Left ventricle myocardium superior (tissue), 1 donor: ENCODE data around the gene CEACAM6. TPM values are rescaled to one million over a fixed set of nuclear protein-coding genes. Genes with fewer than 3 reads are reported as not detected.

Experiments used
- ATAC-seq: fragments of 200-7000 bp; cut with Tn5 transposase; one replicate; pipeline ENCODE4 v1.9.1; 2020; ENCODE audit warnings: mild to moderate bottlenecking, moderate library complexity
- DNase-seq: peaks from one replicate; pipeline ENCODE4 v3.0.0-alpha.2; 2020
- intact Hi-C: fragments of 100-400 bp; cut with micrococcal nuclease; formaldehyde crosslinking; loops from one replicate; pipeline ENCODE4 v1.11.0; 2022
- total RNA-seq: library from RNA; stranded (reverse); fragmentation: NEBNext Ultra II Directional; extraction: Animal tissue kit (Norgen Biotek cat#: 25700); gene quantifications from one replicate; pipeline ENCODE4 v1.2.1, GENCODE V29; 2021
- donor health status: DM: no; HTN: yes; CAD: no; lungs with severe emphysema.

Gene CEACAM6
- total RNA-seq, 1 donor from 2014 or later = not detected

DNA sequence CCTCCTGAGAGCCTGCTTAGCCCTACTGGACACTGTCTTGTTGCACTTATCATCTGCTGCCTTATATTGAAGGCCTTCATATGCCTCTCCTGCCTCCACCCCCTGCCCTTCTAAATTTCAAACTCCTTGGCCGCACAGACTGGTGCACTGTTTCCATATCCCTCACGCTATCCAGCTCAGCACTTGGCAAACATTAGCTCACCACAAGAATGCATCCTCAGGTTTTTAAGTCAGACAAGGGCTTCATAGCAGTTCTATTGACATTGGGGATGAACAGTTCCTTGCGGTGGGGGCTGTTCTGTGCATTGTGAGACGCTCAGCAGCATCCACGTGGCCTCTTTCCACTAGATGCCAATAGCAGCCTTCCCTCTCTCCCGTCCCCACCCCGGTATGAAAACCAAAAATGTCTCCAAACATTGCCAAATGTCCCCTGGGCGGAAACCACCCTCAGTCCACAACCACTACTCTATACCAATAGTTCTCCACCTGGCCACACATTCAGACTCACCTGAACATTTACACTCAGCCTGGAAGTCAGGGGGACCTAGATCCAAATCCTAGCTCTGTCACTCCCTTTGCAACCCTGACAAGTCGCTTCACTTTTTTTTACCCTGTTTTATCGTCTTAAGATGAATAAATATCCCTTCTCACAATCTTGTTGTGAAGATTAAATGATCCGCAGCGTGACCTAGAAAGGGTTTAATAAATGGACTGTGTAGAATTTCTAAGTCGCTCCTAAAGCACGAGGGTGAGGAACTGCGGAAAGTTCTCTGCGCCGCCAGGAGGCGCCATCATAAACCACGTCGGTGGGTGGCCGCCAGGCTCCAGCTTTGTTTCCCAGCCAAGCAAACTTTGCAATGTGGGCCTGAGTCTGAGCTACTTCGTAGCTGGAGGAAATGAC, 37.4 kb downstream of the CEACAM6 start:
- intact Hi-C loops = no loop called here
- peak; percentile 60 for DNase-seq
- ATAC-seq = no peak

DNA sequence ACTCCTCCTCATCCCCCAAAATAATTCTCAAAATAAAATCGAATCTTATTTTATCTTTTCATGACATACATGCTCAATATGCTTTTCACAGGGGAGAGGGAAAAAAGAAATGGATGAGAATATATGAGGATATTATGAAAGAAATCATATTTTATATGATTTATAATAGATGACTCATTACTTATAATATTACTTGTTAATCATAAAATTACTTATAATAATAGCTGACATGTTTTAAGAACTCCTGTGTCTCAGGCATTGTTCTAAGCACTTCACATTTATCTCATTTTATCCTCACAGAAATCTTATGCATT, 38.0 kb downstream of the CEACAM6 start:
- no peak for ATAC-seq
- intact Hi-C loops = no loop called here
- DNase-seq = no peak

DNA sequence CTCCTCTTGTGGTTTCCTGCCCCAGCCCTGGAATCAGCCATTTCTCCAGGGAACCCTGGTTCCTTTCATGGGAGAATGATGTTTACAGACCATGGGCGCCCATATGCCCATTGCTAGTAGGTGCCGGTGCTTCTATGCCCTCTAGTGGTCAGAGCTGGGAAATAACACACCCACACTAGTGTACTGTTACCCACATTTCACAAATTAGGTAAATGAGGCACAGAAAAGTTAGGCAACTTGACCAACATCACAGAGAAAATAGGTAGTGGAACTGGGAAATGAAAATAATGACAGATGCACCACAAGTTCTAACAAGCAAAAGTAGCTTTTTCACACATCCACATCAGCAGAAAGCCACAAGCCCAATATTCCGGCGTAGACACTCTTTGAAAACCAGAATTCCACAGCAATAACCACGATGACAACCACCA, 39.7 kb downstream of the CEACAM6 start:
- ATAC-seq (peak; percentile 72), DNase-seq (no peak)
- intact Hi-C loops = no loop called here

- intact Hi-C loops = no loop called here
- no peak for DNase-seq
- ATAC-seq = peak; percentile 45
These were observed 41.0 kb downstream of the CEACAM6 start, which contains the start of gene CEACAM3 for GRCh38 chr19:41796362-41796761. TSS of gene CEACAM3 (plus strand) at chr19:41796587. CDS start at chr19:41796678, 91 bp downstream.

GRCh38 chr19:41796901-41797300, 41.6 kb downstream of the CEACAM6 start:
- ATAC-seq = no peak
- intact Hi-C loops = no loop called here
- DNase-seq = no peak

DNA sequence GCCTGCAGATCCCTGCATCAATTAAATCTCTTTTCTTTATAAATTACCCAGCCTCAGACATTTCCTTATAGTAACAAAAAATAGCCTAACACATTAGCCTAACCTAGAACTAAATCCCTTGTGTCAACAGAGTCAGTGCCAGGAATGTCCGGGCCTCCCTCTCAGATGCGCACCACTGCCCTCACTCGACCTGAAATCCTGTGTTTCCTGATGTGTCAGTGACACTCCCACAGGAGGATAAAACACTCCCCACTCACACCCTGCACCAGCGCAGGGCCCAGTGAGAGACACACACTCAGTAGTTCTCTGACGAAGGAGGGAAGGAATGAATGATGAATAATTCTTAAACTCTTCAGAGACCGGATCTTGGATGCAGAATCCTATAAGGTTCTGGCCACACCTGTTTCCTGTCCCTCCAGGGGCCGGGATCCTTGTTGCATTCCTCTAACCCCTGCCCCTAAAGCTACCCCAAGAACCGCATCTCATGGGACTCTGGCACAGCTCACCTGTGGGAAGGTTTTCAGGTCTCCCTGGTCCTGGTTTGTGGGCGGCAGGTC, 44.2 kb downstream of the CEACAM6 start:
- ATAC-seq = no peak
- no peak for DNase-seq
- intact Hi-C loops = no loop called here

- intact Hi-C loops = no loop called here
- no peak for ATAC-seq
- DNase-seq = no peak
These were observed 45.7 kb downstream of the CEACAM6 start for GRCh38 chr19:41801031-41801430.

DNA sequence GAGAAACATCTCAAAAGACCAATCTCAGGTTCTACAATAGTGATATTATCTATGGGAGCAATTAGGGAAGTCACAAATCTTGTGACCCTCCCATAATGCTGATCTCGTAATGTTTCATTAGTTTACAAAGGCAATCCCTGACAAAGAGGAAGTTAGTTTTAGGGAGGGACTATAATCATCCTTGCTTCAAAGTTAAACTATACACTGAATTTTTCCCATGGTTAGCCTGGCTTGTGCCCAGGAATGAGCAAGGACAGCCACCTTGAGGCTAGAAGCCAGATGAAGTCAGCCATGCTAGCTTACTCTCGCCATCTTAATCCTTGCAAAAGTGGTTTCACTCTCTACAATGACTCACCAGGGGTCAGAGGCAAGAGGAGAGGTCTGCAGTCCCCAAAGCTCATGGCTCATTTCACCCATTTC, 46.5 kb downstream of the CEACAM6 start:
- intact Hi-C loops = no loop called here
- DNase-seq (no peak), ATAC-seq (peak; percentile 42)

- intact Hi-C loops = no loop called here
- ATAC-seq = no peak
- DNase-seq = no peak
These were observed 47.4 kb downstream of the CEACAM6 start for GRCh38 chr19:41802770-41803169.

- DNase-seq (no peak), ATAC-seq (no peak)
- intact Hi-C loops = no loop called here
These were observed 49.0 kb downstream of the CEACAM6 start for GRCh38 chr19:41804336-41804735.

GRCh38 chr19:41807176-41807575, 51.8 kb downstream of the CEACAM6 start:
- intact Hi-C loops = no loop called here
- ATAC-seq = no peak
- DNase-seq = no peak

DNA sequence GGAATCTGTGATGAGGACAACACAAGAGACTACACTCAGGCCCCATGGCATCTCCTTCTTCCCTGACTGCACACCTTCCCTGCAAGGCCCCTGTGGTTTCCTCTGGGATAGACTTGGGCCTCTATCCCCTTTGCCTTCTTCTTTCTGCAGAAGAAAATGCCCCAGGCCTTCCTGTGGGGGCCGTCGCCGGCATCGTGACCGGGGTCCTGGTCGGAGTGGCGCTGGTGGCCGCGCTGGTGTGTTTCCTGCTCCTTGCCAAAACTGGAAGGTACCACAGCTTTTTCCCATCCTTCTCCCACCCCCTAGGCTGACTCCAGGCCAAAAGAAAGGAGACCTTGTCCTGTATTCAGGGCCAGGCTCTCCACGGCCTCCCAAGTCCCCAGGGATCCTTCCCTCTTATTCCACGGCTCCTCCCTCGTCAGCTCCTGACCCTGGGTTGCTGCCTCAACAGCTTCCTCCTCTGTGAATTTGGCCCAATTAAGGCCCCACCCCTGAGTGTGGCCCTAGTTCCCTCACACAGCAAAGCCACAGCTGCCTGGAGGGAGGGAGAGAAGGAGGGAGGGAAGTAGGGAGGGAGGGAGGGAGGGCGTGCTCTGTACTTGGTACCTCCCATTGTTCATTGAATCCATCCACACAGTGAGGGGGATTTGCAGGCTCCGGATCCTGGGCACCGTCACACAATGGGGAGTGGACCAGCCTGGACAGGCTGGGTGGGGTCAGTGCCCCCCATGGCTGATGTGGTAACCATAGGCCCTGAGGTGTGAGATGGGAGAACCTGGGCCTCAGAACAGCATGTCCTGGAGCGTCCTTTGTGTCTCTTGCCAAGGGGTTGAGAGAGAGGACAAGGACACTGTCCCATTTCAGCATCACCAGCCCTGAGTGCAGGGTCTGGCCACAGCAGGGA, 53.6 kb downstream of the CEACAM6 start:
- DNase-seq (peak; percentile 51), ATAC-seq (peak; percentile 73)
- intact Hi-C loops = no loop called here

DNA sequence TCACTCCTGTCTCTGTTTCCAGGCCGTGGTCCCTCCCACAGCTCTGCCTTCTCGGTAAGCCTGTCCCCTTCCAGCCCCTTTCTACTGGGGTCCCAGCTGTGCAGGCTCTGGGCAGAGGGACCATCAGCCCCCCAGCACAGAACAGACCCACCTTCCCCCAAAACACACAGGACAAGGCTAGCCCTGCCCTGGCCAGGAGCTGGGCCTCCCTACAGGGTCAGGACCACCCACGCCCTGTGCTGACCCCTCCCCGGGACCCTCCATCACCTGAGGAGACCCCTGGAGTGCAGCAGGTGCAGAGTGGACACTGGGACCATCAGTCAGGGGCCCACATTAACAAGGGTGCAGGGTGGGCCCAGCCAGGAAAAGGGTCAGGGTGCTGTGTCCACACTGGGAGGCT, 55.0 kb downstream of the CEACAM6 start:
- no peak for DNase-seq

GRCh38 chr19:41811036-41811435, 55.7 kb downstream of the CEACAM6 start:
- intact Hi-C loops = no loop called here
- no peak for DNase-seq
- ATAC-seq = peak; percentile 60

More for the DNA sequence above, 55.0 kb downstream of the CEACAM6 start:
- no peak for ATAC-seq
- intact Hi-C loops = no loop called here

DNA sequence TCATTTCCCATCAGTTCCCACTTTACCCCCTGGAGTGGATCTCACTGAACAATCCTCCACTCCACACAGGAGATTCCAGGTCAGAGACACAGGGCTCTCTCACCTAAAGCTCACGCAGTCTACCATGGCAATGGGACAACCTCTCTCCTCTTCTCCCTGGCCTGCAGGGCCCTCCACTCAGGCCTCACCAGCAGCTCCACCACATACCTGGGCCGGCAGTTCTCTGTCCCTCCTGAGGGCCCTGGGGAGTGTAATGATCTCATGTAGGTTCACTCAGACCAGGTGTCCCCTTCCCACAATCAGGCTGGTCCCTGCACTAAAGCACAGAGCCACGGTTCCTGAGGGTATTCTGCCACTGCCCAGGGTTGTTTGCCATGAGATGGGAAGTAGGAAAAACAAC, 56.7 kb downstream of the CEACAM6 start:
- intact Hi-C loops = no loop called here
- no peak for DNase-seq
- no peak for ATAC-seq

DNA sequence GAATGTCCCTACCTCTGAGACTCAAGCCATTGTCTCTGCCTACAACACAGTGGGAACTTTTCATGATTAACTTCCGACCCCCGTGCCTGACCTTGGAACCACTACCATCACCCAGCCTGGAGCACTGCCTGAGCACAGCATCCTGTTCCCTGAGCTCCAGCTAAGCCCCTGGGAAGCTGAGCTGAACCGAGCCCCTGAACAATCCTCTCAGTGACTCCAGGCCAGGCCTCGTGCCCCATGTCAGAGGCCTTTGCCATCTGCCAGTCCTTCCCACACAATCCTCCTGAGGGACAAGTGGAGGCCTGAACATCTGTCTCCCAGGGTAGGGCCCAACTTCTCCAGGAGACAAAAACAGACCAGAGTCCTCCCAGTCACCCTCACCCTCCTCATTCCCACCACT, 58.6 kb downstream of the CEACAM6 start:
- ATAC-seq = no peak
- intact Hi-C loops = no loop called here
- no peak for DNase-seq

DNA sequence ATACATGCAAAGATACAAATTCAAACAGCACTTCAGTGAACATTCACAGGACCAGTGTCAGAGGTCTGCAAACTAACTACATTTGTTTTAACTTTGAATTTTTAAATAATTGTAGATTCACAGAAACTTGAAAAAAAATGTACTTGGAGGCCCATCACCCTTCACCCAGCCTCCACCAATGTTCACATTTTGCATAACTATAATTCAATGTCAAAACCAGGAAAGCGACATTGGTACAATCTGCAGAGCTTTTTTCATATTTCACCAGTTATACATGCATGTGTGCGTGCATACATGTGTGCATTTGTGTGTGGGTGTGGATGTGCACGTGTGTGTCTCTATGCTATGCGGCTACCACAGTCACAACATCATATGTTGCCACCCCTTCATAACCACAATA, 60.0 kb downstream of the CEACAM6 start:
- DNase-seq (no peak), ATAC-seq (no peak)
- intact Hi-C loops = no loop called here

DNA sequence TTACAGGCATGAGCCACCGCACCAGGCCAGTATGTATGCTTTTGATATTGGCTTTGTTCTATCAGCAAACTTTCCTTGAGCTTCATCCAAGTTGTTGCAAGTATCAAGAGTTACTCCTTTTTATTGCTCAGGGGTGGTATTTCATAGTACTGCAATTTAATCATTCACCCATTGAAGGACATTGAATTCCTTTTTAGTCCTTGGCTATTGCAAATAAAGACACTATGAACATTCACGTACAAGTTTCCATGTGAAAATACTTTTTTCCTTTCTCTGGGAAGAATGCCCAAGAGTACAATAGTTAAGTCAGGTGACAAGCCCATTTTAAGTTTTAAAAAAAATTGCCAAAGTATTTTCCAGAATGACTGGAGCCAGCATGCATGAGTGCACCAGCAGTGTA, 61.4 kb downstream of the CEACAM6 start:
- DNase-seq (no peak), ATAC-seq (no peak)
- intact Hi-C loops = no loop called here

- intact Hi-C loops = no loop called here
- ATAC-seq (no peak), DNase-seq (no peak)
These were observed 65.8 kb downstream of the CEACAM6 start for GRCh38 chr19:41821003-41821735.
